Camera-type eye (tissue), 1 donor: ENCODE results near the gene CUEDC2. TPM values are rescaled to one million over a fixed set of nuclear protein-coding genes. Genes with fewer than 3 reads are reported as not detected.

Source experiments
- total RNA-seq: library from RNA; depleted of rRNA; stranded (reverse); fragments of >200 nt; gene quantifications from one replicate; pipeline ENCODE4 v1.2.3, GENCODE V29; 2014

The CUEDC2 gene
- total RNA-seq: 58.9 TPM

GRCh38 chr10:102432162-102432950 lies at the start of gene CUEDC2:
Gene CUEDC2, minus strand, starts transcription at chr10:102432574. Its CDS starts 7,386 bp downstream, at chr10:102425188.

GRCh38 chr10:102451105-102451969 lies 19.0 kb upstream of the CUEDC2 start, which contains the start of gene C10orf95:
Gene C10orf95, minus strand, starts transcription at chr10:102451543. Its CDS starts 450 bp downstream, at chr10:102451093.

GRCh38 chr10:102420714-102421506 lies 11.5 kb downstream of the CUEDC2 start, which contains the start of gene FBXL15:
Gene FBXL15, plus strand, starts transcription at chr10:102420836. Its CDS starts 294 bp downstream, at chr10:102421130.

GRCh38 chr10:102418622-102419268 lies 13.6 kb downstream of the CUEDC2 start, which contains the start of gene PSD:
Gene PSD, minus strand, starts transcription at chr10:102418785. Its CDS starts 1,747 bp downstream, at chr10:102417038.

GRCh38 chr10:102395400-102396316 lies 36.7 kb downstream of the CUEDC2 start, which contains the start of gene NFKB2:
Gene NFKB2, plus strand, starts transcription at chr10:102395705. Its CDS starts 255 bp downstream, at chr10:102395960.

Other genes with a start within 250 kb of the CUEDC2 start
- 0.66 TPM for gene ELOVL3, start 206.3 kb downstream of the CUEDC2 start, total RNA-seq
- 2.1 TPM for gene PITX3, start 191.1 kb downstream of the CUEDC2 start, total RNA-seq
- 46.9 TPM for gene GBF1, start 187.0 kb downstream of the CUEDC2 start, total RNA-seq
- gene NFKB2, start 36.9 kb downstream of the CUEDC2 start, total RNA-seq: 16.2 TPM
- gene PSD, start 13.8 kb downstream of the CUEDC2 start, total RNA-seq: 49.2 TPM
- gene FBXL15, start 11.7 kb downstream of the CUEDC2 start, total RNA-seq: 18.9 TPM
- gene C10orf95, start 19.0 kb upstream of the CUEDC2 start, total RNA-seq: 0.93 TPM
- gene ACTR1A, start 70.1 kb upstream of the CUEDC2 start, total RNA-seq: 99.1 TPM
- gene SUFU, start 71.4 kb upstream of the CUEDC2 start, total RNA-seq: 11.4 TPM
- 105 TPM for gene TRIM8, start 211.9 kb upstream of the CUEDC2 start, total RNA-seq